Vagina (tissue), 2 donors: Measurements from ENCODE around the gene PRX. TPM values are rescaled to one million over a fixed set of nuclear protein-coding genes. Genes with fewer than 3 reads are reported as not detected.
A peak's percentile ranks its signal among the peaks of the same experiment; 100 is the strongest.
"Not testable (repeated sequence)": the region's sequence is repeated elsewhere in the genome, so short reads cannot be mapped to it uniquely, and the experiment has no call there.

Source experiments
- DNase-seq, 2 donors: peaks; one replicate each; pipeline ENCODE4 v3.0.0-alpha.2; 2017; ENCODE audit errors: extremely low spot score in 2 of 2
- H3K27ac ChIP-seq: fragments of 200-600 bp; sonication (generic); one replicate; pipeline ENCODE4 v1.5.1; 2019
- H3K27me3 ChIP-seq: fragments of 200-600 bp; sonication (generic); one replicate; pipeline ENCODE4 v1.5.1; 2019
- H3K36me3 ChIP-seq, 2 donors: fragments of 200-600 bp; sonication (generic); one replicate each; pipeline ENCODE4 v1.5.1; 2017 to 2019
- H3K4me1 ChIP-seq: fragments of 200-600 bp; sonication (generic); one replicate; pipeline ENCODE4 v1.5.1; 2019
- H3K4me3 ChIP-seq, 2 donors: fragments of 200-600 bp; sonication (generic); 1 replicate in 1 of 2; 2 replicates in 1 of 2; pipeline ENCODE4 v1.5.1; 2016 to 2019
- H3K9me3 ChIP-seq: fragments of 200-600 bp; sonication (generic); one replicate; pipeline ENCODE4 v1.5.1; 2019
- POLR2A ChIP-seq, 2 donors: fragments of 450-650 bp; IDR thresholded peaks; one replicate each; pipeline ENCODE4 v1.6.1; 2017; ENCODE audit warnings: antibody characterized with exemption in 2 of 2, mild to moderate bottlenecking in 2 of 2, moderate library complexity in 2 of 2
- POLR2AphosphoS5 ChIP-seq, 2 donors: sonication (generic); formaldehyde crosslinking; IDR thresholded peaks; one replicate each; pipeline ENCODE4 v1.9.0; 2017; ENCODE audit warnings: antibody characterized with exemption in 2 of 2, mild to moderate bottlenecking in 2 of 2, low read depth in 1 of 2; ENCODE audit not compliant: insufficient read depth in 1 of 2
- intact Hi-C: fragments of 100-400 bp; cut with DNase I; formaldehyde crosslinking; loops from one replicate; pipeline ENCODE4 v1.15.1; 2023
- total RNA-seq: library from RNA; depleted of rRNA; stranded (reverse); fragments of >200 nt; gene quantifications from one replicate; pipeline ENCODE4 v1.2.3, GENCODE V29; 2016
- TF ChIP-seq, protein P1 (sequence below), 3 experiments: fragments of 450-650 bp in 2 of 3; fragments of 200-600 bp in 1 of 3; sonication (generic) in 1 of 3; IDR thresholded peaks; one replicate each; pipeline ENCODE4 v1.5.1; 2017 to 2019; ENCODE audit warnings: antibody characterized with exemption in 3 of 3, mild to moderate bottlenecking in 2 of 3, moderate library complexity in 2 of 3

PRX gene
- total RNA-seq, 1 donor from 2014 or later = 3.2 TPM

DNA sequence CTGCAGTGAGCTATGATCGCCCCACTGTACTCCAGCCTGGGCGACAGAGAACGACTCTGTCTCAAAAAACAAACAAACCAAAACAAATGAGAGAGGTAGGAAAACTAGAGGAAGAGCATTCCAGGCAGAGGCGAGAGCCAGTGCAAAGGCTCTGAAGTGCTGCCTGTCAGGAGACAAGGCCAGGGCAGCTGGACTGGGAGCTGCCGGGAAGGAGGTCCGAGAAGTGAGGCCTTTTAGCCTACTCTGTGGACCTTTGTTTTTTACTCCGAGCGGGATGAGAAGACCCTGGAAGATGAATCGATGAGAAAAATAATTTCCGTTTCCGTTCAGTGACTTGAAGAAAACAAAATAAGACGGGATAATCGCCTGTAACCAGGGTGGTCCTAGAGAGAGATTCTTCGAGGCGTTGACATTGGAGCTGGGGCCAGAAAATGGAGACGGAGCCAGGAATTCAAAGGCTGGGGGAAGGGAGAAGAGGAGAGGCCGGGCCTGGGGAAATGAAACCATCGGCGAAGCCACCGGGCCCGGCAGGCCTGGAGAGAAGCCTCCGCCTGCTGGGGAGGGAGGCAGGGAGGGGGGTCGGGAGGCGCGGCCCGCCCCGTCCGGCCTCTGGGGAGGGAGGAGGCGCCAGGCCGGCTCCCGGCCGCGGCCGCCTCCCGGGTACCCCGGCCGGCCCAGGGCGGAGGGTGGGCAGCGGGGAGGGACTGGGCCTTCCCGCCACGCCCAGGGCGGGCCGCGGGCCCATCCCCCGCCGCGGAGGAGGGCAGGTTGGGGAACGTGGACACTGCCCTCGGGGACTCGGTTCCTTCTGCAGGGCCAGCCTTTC, 20.4 kb upstream of the PRX start:
- H3K9me3 ChIP-seq = no peaks in the 10 kb centered on the region
- DNase-seq = no peak
- intact Hi-C loops = loop anchor here (10.0 kb wide), 1 partner anchor 171 kb away; the partner anchor contains the start of gene LTBP4
- peaks cover 26% of the 10 kb centered on the region for H3K4me1 ChIP-seq
- peak overlapping the region; percentile 37 to 49 for H3K4me3 ChIP-seq
- no peaks in the 10 kb centered on the region for H3K27me3 ChIP-seq
- H3K27ac ChIP-seq = peak overlapping the region; percentile 92
- H3K36me3 ChIP-seq = no peaks in the 10 kb centered on the region
- TF ChIP-seq, protein P1, sequence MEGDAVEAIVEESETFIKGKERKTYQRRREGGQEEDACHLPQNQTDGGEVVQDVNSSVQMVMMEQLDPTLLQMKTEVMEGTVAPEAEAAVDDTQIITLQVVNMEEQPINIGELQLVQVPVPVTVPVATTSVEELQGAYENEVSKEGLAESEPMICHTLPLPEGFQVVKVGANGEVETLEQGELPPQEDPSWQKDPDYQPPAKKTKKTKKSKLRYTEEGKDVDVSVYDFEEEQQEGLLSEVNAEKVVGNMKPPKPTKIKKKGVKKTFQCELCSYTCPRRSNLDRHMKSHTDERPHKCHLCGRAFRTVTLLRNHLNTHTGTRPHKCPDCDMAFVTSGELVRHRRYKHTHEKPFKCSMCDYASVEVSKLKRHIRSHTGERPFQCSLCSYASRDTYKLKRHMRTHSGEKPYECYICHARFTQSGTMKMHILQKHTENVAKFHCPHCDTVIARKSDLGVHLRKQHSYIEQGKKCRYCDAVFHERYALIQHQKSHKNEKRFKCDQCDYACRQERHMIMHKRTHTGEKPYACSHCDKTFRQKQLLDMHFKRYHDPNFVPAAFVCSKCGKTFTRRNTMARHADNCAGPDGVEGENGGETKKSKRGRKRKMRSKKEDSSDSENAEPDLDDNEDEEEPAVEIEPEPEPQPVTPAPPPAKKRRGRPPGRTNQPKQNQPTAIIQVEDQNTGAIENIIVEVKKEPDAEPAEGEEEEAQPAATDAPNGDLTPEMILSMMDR (IDR thresholded peaks at IDR 0.05) = no peak
- peak; percentile 40 to 63 for TF ChIP-seq POLR2AphosphoS5 (IDR thresholded peaks at IDR 0.05; ENCODE audit: insufficient read depth in 1 of 2, low read depth in 1 of 2)
- peak in 1 of 2 donors; percentile 26 for TF ChIP-seq POLR2A (IDR thresholded peaks at IDR 0.05)

- intact Hi-C loops = loop anchor here (10.0 kb wide), 1 partner anchor 172 kb away; the partner anchor contains the start of gene LTBP4
- Histone ChIP-seq H3K27ac (peak overlapping the region; percentile 92), H3K4me1 (peaks cover 26% of the 10 kb centered on the region), H3K4me3 (peak overlapping the region; percentile 37 to 49)
- DNase-seq, H3K36me3 ChIP-seq, H3K27me3 ChIP-seq, H3K9me3 ChIP-seq: not testable (repeated sequence)
These were observed 19.6 kb upstream of the PRX start for GRCh38 chr19:40432760-40433159.

DNA sequence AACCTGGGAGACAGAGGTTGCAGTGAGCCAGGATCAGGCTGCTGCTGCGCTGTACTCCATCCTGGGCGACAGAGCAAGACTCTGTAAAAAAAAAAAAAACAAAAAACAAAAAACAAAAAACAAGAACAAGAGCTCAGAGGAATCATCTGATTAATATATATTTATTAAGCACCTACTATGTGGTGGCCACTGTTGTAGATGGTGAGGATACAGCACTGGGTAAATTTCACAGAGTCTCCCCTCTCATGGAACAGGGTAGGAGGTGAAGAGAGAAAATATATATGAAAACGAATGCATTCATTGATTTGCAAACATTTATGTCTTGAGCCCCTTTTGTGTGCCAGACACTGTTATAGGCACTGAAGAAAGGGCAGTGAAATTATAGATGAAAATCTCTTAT, 18.5 kb upstream of the PRX start:
- Histone ChIP-seq H3K4me3 (no peak overlapping the region), H3K27me3 (no peaks in the 10 kb centered on the region), H3K36me3 (no peaks in the 10 kb centered on the region), H3K27ac (peak overlapping the region; percentile 92), H3K4me1 (peaks cover 32% of the 10 kb centered on the region), H3K9me3 (no peaks in the 10 kb centered on the region)
- no peak for DNase-seq
- intact Hi-C loops = loop anchor here (10.0 kb wide), 1 partner anchor 173 kb away; the partner anchor contains the start of gene LTBP4
- TF ChIP-seq POLR2AphosphoS5 (IDR thresholded peaks at IDR 0.05; ENCODE audit: insufficient read depth in 1 of 2, low read depth in 1 of 2) (no peak), POLR2A (IDR thresholded peaks at IDR 0.05) (no peak)
- TF ChIP-seq, protein P1 (IDR thresholded peaks at IDR 0.05) = no peak

DNA sequence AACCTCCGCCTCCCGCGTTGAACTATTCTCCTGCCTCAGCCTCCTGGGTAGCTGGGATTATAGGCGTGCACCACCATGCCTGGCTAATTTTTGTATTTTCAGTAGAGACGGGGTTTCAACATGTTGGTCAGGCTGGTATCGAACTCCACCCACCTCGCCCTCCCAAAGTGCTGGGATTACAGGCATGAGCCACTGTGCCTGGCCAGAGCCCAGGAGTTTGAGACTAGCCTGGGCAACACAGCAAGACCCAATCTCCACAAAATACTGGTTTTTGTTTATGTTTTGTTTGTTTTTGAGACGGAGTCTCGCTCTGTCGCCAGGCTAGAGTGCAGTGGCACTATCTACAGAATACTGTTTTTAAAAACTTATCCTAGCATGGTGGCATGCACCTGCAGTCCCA, 17.1 kb upstream of the PRX start:
- not testable (repeated sequence) for H3K36me3 ChIP-seq, H3K9me3 ChIP-seq, H3K4me3 ChIP-seq, H3K27me3 ChIP-seq, H3K27ac ChIP-seq, DNase-seq
- intact Hi-C loops = loop anchor here (10.0 kb wide), 1 partner anchor 175 kb away; the partner anchor contains the start of gene LTBP4
- H3K4me1 ChIP-seq = peaks cover 37% of the 10 kb centered on the region

DNA sequence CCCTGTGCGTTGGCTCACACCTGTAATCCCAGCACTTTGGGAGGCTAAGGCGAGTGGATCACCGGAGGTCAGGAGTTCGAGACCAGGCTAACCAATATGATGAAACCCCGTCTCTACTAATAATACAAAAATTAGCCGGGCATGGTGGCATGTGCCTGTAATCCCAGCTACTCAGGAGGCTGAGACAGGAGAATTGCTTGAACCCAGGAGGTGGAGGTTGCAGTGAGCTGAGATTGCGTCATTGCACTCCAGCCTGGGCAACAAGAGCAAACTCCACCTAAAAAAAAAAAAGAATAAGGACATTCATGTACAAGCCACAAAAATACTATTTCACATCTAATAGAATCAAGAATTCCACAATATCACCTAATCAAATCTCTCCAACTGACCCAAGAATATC, 15.0 kb upstream of the PRX start:
- H3K36me3 ChIP-seq, H3K27ac ChIP-seq, H3K27me3 ChIP-seq, DNase-seq, H3K4me3 ChIP-seq, H3K9me3 ChIP-seq, intact Hi-C loops: not testable (repeated sequence)
- peaks cover 42% of the 10 kb centered on the region for H3K4me1 ChIP-seq

- peaks cover 47% of the 10 kb centered on the region for H3K4me1 ChIP-seq
- DNase-seq = peak; percentile 99 to 100
- peaks cover 0 to 10% of the 10 kb centered on the region in 2 donors for H3K36me3 ChIP-seq
- H3K9me3 ChIP-seq = no peaks in the 10 kb centered on the region
- peak within 1 kb of the TSS; percentile 99 for H3K27ac ChIP-seq
- TF ChIP-seq POLR2AphosphoS5 (IDR thresholded peaks at IDR 0.05; ENCODE audit: insufficient read depth in 1 of 2, low read depth in 1 of 2) = peak; percentile 97 to 100
- TF ChIP-seq, protein P1 (IDR thresholded peaks at IDR 0.05) = peak; percentile 53 to 99 (median 65)
- peak; percentile 78 to 98 for TF ChIP-seq POLR2A (IDR thresholded peaks at IDR 0.05)
- peak within 1 kb of the TSS; percentile 63 to 87 for H3K4me3 ChIP-seq
- H3K27me3 ChIP-seq = no peaks in the 10 kb centered on the region
- intact Hi-C loops = no loop called here
These were observed 12.5 kb upstream of the PRX start, which contains the start of gene SERTAD1 for GRCh38 chr19:40425450-40426287. Gene SERTAD1 (minus strand): TSS chr19:40425992. CDS start chr19:40423546, 2,446 bp downstream.
